Immature natural killer cell (primary cell): ENCODE results near the gene MTF2. TPM values are rescaled to one million over a fixed set of nuclear protein-coding genes. Genes with fewer than 3 reads are reported as not detected.

Experiments
- DNase-seq, 3 donors: peaks; one replicate each; pipeline ENCODE4 v3.0.0; 2022; ENCODE audit warnings: mixed read lengths in 1 of 3
- H3K27ac Mint-ChIP-seq, 6 donors: one replicate each; pipeline ENCODE4 v1.8.0; 2020; ENCODE audit warnings: mixed read lengths in 6 of 6, mild to moderate bottlenecking in 5 of 6, inconsistent platforms in 4 of 6, moderate library complexity in 3 of 6
- H3K27me3 Mint-ChIP-seq, 3 donors: one replicate each; pipeline ENCODE4 v1.8.0; 2020 to 2021; ENCODE audit warnings: low read depth in 3 of 3, mild to moderate bottlenecking in 3 of 3, mixed read lengths in 3 of 3, moderate library complexity in 3 of 3, inconsistent platforms in 1 of 3
- H3K36me3 Mint-ChIP-seq, 3 donors: one replicate each; pipeline ENCODE4 v1.8.0; 2020; ENCODE audit warnings: mixed read lengths in 3 of 3, inconsistent platforms in 2 of 3, mild to moderate bottlenecking in 2 of 3
- H3K4me1 Mint-ChIP-seq, 2 donors: one replicate each; pipeline ENCODE4 v1.8.0; 2020; ENCODE audit warnings: inconsistent platforms in 2 of 2, mild to moderate bottlenecking in 2 of 2, mixed read lengths in 2 of 2, moderate library complexity in 1 of 2
- H3K4me3 Mint-ChIP-seq, 5 donors: one replicate each; pipeline ENCODE4 v1.8.0; 2020; ENCODE audit warnings: mild to moderate bottlenecking in 5 of 5, mixed read lengths in 5 of 5, inconsistent platforms in 3 of 5, moderate library complexity in 3 of 5
- H3K9me3 Mint-ChIP-seq, 6 donors: one replicate each; pipeline ENCODE4 v1.8.0; 2020; ENCODE audit warnings: mild to moderate bottlenecking in 6 of 6, mixed read lengths in 6 of 6, inconsistent platforms in 4 of 6, moderate library complexity in 3 of 6
- polyA plus RNA-seq, 3 donors: library from polyadenylated mRNA; unstranded; fragments of 300-500 nt; fragmentation: Illumina TruSeq; gene quantifications; one replicate each; pipeline ENCODE4 v1.2.3, GENCODE V29; 2021

Gene MTF2
- polyA plus RNA-seq, 3 donors from 2014 or later: 50.1 to 101 (median 74.9) TPM

DNA sequence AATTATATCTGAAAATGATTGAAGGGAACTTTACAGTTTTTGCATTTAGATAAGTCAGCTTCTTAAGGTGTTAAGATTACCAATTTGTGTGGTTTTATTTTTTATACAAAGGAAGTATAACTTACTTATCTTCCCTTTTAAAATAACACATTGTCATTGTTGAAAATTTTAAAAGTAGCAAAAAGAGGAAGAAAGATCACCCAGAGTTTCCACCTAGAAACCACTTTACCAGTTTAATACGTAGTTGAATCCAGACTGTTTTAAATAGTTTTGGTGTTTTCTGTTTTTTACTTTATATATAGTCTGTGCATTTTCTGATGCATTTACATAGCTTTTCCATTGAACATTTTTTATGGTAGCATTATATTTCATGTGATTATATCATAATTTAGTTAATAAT, 107.6 kb downstream of the MTF2 start:
- Mint-ChIP-seq H3K27ac (no peak overlapping the region), H3K36me3 (peaks cover 0 to 19% (median 11%) of the 10 kb centered on the region in 3 donors), H3K9me3 (no peaks in the 10 kb centered on the region), H3K4me3 (no peak overlapping the region), H3K4me1 (peaks cover 13 to 30% of the 10 kb centered on the region in 2 donors), H3K27me3 (no peaks in the 10 kb centered on the region)
- DNase-seq: no peak

Other genes with a start within 250 kb of the MTF2 start
- gene RPL5, start 247.2 kb upstream of the MTF2 start, polyA plus RNA-seq: 1,000 to 10,000 TPM; 1,077 to 1,697 (median 1,102) TPM
- gene DIPK1A, start 117.8 kb upstream of the MTF2 start, polyA plus RNA-seq: 10 to 100 TPM; 10.9 to 32.4 (median 27.0) TPM
- gene TMED5, start 101.1 kb downstream of the MTF2 start, polyA plus RNA-seq: 10 to 100 TPM; 27.1 to 44.8 (median 32.6) TPM
- gene CCDC18, start 101.4 kb downstream of the MTF2 start, polyA plus RNA-seq: 1 to 10 TPM; 2.8 to 6.3 (median 3.3) TPM